Hepatic stellate cell (primary cell): Measurements from ENCODE around the gene PLEKHA1.

Experiments
- DNase-seq: peaks from one replicate; pipeline ENCODE4 v3.0.0; 2011; ENCODE audit warnings: low spot score

PLEKHA1 gene

GRCh38 chr10:122480146-122480833 is 105.8 kb downstream of the PLEKHA1 start:
- no peak for DNase-seq

DNA sequence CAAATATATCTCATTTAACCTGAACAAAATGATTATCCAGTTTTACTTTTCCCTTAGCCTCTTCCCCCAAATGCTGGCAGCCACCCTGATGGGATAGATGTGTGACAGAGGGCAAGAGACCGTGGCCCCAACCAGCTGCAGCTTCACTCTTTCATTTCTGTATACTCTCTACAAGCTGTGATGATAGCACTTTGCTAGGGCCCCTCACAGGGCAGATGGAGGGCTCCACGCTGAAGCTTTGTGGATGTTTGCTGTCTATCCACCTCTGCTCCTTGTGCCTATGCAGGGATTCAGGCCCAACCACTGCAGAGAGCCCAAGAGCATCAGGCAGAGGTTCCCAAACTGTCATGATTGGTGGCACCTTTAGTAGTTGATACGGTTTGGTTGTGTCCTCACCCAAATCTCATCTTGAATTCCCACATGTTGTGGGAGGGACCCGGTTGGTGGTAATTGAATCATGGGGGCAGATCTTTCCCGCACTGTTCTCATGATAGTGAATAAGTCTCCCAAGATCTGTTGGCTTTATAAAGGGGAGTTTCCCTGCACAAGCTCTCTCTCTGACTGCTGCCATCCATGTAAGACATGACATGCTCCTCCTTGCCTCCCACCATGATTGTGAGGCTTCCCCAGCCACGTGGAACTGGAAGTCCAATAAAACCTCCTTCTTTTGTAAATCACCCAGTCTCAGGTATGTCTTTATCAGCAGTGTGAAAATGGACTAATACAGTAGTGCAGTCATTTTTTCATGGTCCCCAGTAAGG is 107.0 kb downstream of the PLEKHA1 start:
- DNase-seq, result no peak
